K562 (cell line): ENCODE measurements around the gene TRMT1L. TPM values are rescaled to one million over a fixed set of nuclear protein-coding genes. Genes with fewer than 3 reads are reported as not detected.

Source experiments
- CAMTA2 ChIP-seq: fragments of 250-450 bp; sonication (Bioruptor Pico); conservative IDR thresholded peaks from 2 replicates; pipeline ENCODE4 v1.5.1; 2022
- CCAR2 ChIP-seq: fragments of 200-400 bp; formaldehyde crosslinking; IDR thresholded peaks from 2 replicates; pipeline ENCODE4 v1.6.1; 2017; ENCODE audit warnings: mild to moderate bottlenecking, low read depth, low read length
- EWSR1 ChIP-seq: fragments of 450-650 bp; IDR thresholded peaks from 2 replicates; pipeline ENCODE4 v1.6.1; 2018; ENCODE audit warnings: borderline replicate concordance, mild to moderate bottlenecking, low read depth, moderate library complexity; ENCODE audit not compliant: partially characterized antibody
- FOS ChIP-seq: IDR thresholded peaks from 3 replicates; pipeline ENCODE4 v1.6.1; 2011; ENCODE audit not compliant: insufficient read length; ENCODE audit errors: extremely low read depth
- FUS ChIP-seq: fragments of 200-400 bp; formaldehyde crosslinking; optimal IDR thresholded peaks from 2 replicates; pipeline ENCODE3; 2017; ENCODE audit warnings: low read depth, low read length
- GABPB2 ChIP-seq: fragments of 250-450 bp; sonication (Bioruptor Pico); conservative IDR thresholded peaks from 2 replicates; pipeline ENCODE4 v1.5.1; 2021; ENCODE audit warnings: mild to moderate bottlenecking
- GMEB1 ChIP-seq: fragments of 250-450 bp; sonication (Bioruptor Pico); IDR thresholded peaks from 2 replicates; pipeline ENCODE4 v1.4.0; 2020; ENCODE audit warnings: mild to moderate bottlenecking
- HNRNPH1 ChIP-seq: fragments of 200-400 bp; formaldehyde crosslinking; optimal IDR thresholded peaks from 2 replicates; pipeline ENCODE3; 2017; ENCODE audit warnings: low read depth, mild to moderate bottlenecking, low read length, moderate library complexity
- MAFK ChIP-seq: IDR thresholded peaks from 2 replicates; pipeline ENCODE4 v1.6.1; 2011; ENCODE audit warnings: low read length, improper control_type of control experiment
- PTTG1 ChIP-seq: fragments of 450-650 bp; IDR thresholded peaks from 2 replicates; pipeline ENCODE4 v1.6.1; 2016; ENCODE audit warnings: low read depth, mild to moderate bottlenecking, missing genetic modification characterization, missing compliant biosample characterization
- RBM17 ChIP-seq: fragments of 200-400 bp; formaldehyde crosslinking; IDR thresholded peaks from 2 replicates; pipeline ENCODE4 v1.6.1; 2017; ENCODE audit warnings: low read depth, mild to moderate bottlenecking, low read length, borderline replicate concordance
- RCOR1 ChIP-seq, 2 experiments: IDR thresholded peaks; 2 replicates each; pipeline ENCODE4 v1.6.1; 2012; ENCODE audit warnings: low read depth in 2 of 2, low read length in 2 of 2, borderline replicate concordance in 1 of 2, improper control_type of control experiment in 1 of 2
- SAFB ChIP-seq: fragments of 200-400 bp; formaldehyde crosslinking; IDR thresholded peaks from 2 replicates; pipeline ENCODE4 v1.6.1; 2017; ENCODE audit warnings: low read depth, low read length, borderline replicate concordance
- USF2 ChIP-seq: sonication (generic); formaldehyde crosslinking; IDR thresholded peaks from 2 replicates; pipeline ENCODE4 v1.5.0; 2020; ENCODE audit warnings: missing genetic modification reagents
- ZEB2 ChIP-seq: fragments of 450-650 bp; IDR thresholded peaks from 2 replicates; pipeline ENCODE4 v1.6.1; 2016
- ZFP30 ChIP-seq: fragments of 250-450 bp; sonication (Bioruptor Pico); IDR thresholded peaks from 2 replicates; pipeline ENCODE4 v1.8.0; 2022; ENCODE audit warnings: moderate library complexity, mild to moderate bottlenecking, inconsistent platforms, borderline replicate concordance
- ZNF282 ChIP-seq: sonication (generic); formaldehyde crosslinking; IDR thresholded peaks from 2 replicates; pipeline ENCODE4 v1.8.1; 2023; ENCODE audit warnings: missing genetic modification reagents
- ZNF561 ChIP-seq: fragments of 450-650 bp; formaldehyde crosslinking; conservative IDR thresholded peaks from 2 replicates; pipeline ENCODE4 v1.4.0; 2020; ENCODE audit warnings: mild to moderate bottlenecking, moderate library complexity
- ZNF655 ChIP-seq: fragments of 250-450 bp; sonication (Bioruptor Pico); IDR thresholded peaks from 2 replicates; pipeline ENCODE4 v1.5.0; 2021
- polyA plus RNA-seq, 8 experiments: library from polyadenylated mRNA; depleted of rRNA in 4 of 8; stranded (reverse) in 5 of 8; unstranded in 3 of 8; fragments of >200 nt; fragmentation: Nextera tagmentation in 2 of 8; fragmentation: Illumina TruSeq in 1 of 8; extraction: Ambion mirVana in 2 of 8; extraction: Trizol in 1 of 8; gene quantifications; 2 replicates each; pipeline versions ENCODE4 v1.2.1 to v1.2.3, GENCODE V29; 2011 to 2014; ENCODE audit warnings: inconsistent platforms in 1 of 8, missing spikeins in 1 of 8
- total RNA-seq, 7 experiments: library from RNA; depleted of rRNA in 6 of 7; stranded (reverse); fragments of >200 nt in 6 of 7; fragmentation: Illumina TruSeq in 2 of 7; extraction: Trizol in 2 of 7; gene quantifications; 2 replicates each; pipeline versions ENCODE4 v1.2.1 to v1.2.3, GENCODE V29; 2011 to 2021; ENCODE audit warnings: low replicate concordance in 1 of 7
- TF ChIP-seq, protein P1 (sequence below): fragments of 450-650 bp; IDR thresholded peaks from 2 replicates; pipeline ENCODE4 v1.6.1; 2014; ENCODE audit warnings: low read depth, mild to moderate bottlenecking, moderate library complexity, borderline replicate concordance
- TF ChIP-seq, protein P2 (sequence below): fragments of 200-400 bp; formaldehyde crosslinking; IDR thresholded peaks from 2 replicates; pipeline ENCODE4 v1.6.1; 2017; ENCODE audit warnings: mild to moderate bottlenecking, low read depth, low read length, moderate library complexity

TRMT1L gene
- total and polyA plus RNA-seq, 9 of the 15 experiments (the other 6 are each of a cell fraction or from before 2014, with no cell fraction given): 6.4 to 88.9 (median 32.9) TPM

GRCh38 chr1:185156854-185157598 is at the start of gene TRMT1L, which contains the start of gene SWT1 (continued):
- TF ChIP-seq, protein P1, sequence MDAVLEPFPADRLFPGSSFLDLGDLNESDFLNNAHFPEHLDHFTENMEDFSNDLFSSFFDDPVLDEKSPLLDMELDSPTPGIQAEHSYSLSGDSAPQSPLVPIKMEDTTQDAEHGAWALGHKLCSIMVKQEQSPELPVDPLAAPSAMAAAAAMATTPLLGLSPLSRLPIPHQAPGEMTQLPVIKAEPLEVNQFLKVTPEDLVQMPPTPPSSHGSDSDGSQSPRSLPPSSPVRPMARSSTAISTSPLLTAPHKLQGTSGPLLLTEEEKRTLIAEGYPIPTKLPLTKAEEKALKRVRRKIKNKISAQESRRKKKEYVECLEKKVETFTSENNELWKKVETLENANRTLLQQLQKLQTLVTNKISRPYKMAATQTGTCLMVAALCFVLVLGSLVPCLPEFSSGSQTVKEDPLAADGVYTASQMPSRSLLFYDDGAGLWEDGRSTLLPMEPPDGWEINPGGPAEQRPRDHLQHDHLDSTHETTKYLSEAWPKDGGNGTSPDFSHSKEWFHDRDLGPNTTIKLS: peak; percentile 92
- TF ChIP-seq ZEB2 (no peak), FOS (no peak), HNRNPH1 (no peak), CCAR2 (no peak), USF2 (CRISPR knock-in tag) (no peak; the same call in 1 of the 2 replicates), GABPB2 (CRISPR knock-in tag) (0 out of 2 replicates have a peak, but pooled peaks have one; percentile 42), EWSR1 (no peak), PTTG1 (tag) (no peak), RBM17 (no peak), ZNF655 (CRISPR knock-in tag) (no peak), ZNF282 (no peak), GMEB1 (CRISPR knock-in tag) (peak; percentile 77; the same call in 1 of the 2 replicates), FUS (no peak), ZNF561 (CRISPR knock-in tag) (no peak), ZFP30 (CRISPR knock-in tag) (no peak), MAFK (no peak), RCOR1 (IDR thresholded peaks at IDR 0.05; ENCODE audit: borderline replicate concordance in 1 of 2, low read depth in 2 of 2, low read length in 2 of 2) (peak; percentile 3 to 18; a peak in 1 of 4 replicates), CAMTA2 (no peak), SAFB (no peak; the same call in 1 of the 2 replicates)
- TF ChIP-seq, protein P2, sequence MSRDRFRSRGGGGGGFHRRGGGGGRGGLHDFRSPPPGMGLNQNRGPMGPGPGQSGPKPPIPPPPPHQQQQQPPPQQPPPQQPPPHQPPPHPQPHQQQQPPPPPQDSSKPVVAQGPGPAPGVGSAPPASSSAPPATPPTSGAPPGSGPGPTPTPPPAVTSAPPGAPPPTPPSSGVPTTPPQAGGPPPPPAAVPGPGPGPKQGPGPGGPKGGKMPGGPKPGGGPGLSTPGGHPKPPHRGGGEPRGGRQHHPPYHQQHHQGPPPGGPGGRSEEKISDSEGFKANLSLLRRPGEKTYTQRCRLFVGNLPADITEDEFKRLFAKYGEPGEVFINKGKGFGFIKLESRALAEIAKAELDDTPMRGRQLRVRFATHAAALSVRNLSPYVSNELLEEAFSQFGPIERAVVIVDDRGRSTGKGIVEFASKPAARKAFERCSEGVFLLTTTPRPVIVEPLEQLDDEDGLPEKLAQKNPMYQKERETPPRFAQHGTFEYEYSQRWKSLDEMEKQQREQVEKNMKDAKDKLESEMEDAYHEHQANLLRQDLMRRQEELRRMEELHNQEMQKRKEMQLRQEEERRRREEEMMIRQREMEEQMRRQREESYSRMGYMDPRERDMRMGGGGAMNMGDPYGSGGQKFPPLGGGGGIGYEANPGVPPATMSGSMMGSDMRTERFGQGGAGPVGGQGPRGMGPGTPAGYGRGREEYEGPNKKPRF: no peak
